Activated CD8-positive, alpha-beta memory T cell treated with anti-CD3 and anti-CD28 coated beads for 36 hours (primary cell): ENCODE data around the gene USP46. TPM values are rescaled to one million over a fixed set of nuclear protein-coding genes. Genes with fewer than 3 reads are reported as not detected.

ENCODE experiments used
- CTCF ChIA-PET: fragments of 350-600 bp; sonication (Branson Sonifier 250); formaldehyde crosslinking; loops from one replicate; lab custom pipeline; 2021; ENCODE audit warnings: antibody characterized with exemption; lab: Charles Lee
- POLR2A ChIA-PET: fragments of 350-600 bp; sonication (Branson Sonifier 250); formaldehyde crosslinking; loops from one replicate; lab custom pipeline; 2021; ENCODE audit warnings: antibody characterized with exemption; lab: Charles Lee
- total RNA-seq, 2 experiments: library from RNA; stranded (reverse); gene quantifications; one replicate each; pipeline ENCODE4 v1.2.3, GENCODE V29; 2021

USP46 gene
- total RNA-seq, 2 experiments from 2014 or later, result 12.4 to 13.3 TPM

- CTCF ChIA-PET, result no interaction called here
- POLR2A ChIA-PET, result no interaction called here
These were observed 30.1 kb downstream of the USP46 start for GRCh38 chr4:52628974-52629373.

GRCh38 chr4:52628543-52628942 lies 30.6 kb downstream of the USP46 start:
- ChIA-PET POLR2A (no interaction called here), CTCF (no interaction called here)

- ChIA-PET CTCF (no interaction called here), POLR2A (no interaction called here)
These were observed 31.2 kb downstream of the USP46 start for GRCh38 chr4:52627876-52628275.

- POLR2A ChIA-PET, result no interaction called here
- CTCF ChIA-PET, result no interaction called here
These were observed 33.9 kb downstream of the USP46 start for GRCh38 chr4:52625216-52625615.

- ChIA-PET CTCF (no interaction called here), POLR2A (no interaction called here)
These were observed 36.5 kb downstream of the USP46 start for GRCh38 chr4:52622564-52622963.

GRCh38 chr4:52621567-52621966 lies 37.5 kb downstream of the USP46 start:
- POLR2A ChIA-PET, result no interaction called here
- CTCF ChIA-PET, result no interaction called here

- CTCF ChIA-PET, result no interaction called here
These were observed 39.5 kb downstream of the USP46 start for GRCh38 chr4:52619591-52619931.

GRCh38 chr4:52618795-52619590 lies 40.1 kb downstream of the USP46 start:
- POLR2A ChIA-PET, result no interaction called here
- CTCF ChIA-PET, result no interaction called here

More at GRCh38 chr4:52619591-52619931, 39.5 kb downstream of the USP46 start:
- POLR2A ChIA-PET, result no interaction called here

- ChIA-PET POLR2A (no interaction called here), CTCF (interaction anchor here (1.7 kb wide), 1 partner anchor 72 kb away, joined by 4 read pairs; no protein-coding TSS in a partner anchor)
These were observed 41.6 kb downstream of the USP46 start for GRCh38 chr4:52617336-52618020.

GRCh38 chr4:52614241-52614640 lies 44.9 kb downstream of the USP46 start:
- CTCF ChIA-PET, result no interaction called here
- POLR2A ChIA-PET, result no interaction called here

GRCh38 chr4:52612341-52612740 lies 46.8 kb downstream of the USP46 start:
- CTCF ChIA-PET, result no interaction called here
- POLR2A ChIA-PET, result no interaction called here

- POLR2A ChIA-PET, result no interaction called here
- CTCF ChIA-PET, result no interaction called here
These were observed 48.0 kb downstream of the USP46 start for GRCh38 chr4:52611030-52611555.

GRCh38 chr4:52606726-52607125 lies 52.4 kb downstream of the USP46 start:
- ChIA-PET CTCF (no interaction called here), POLR2A (no interaction called here)

- POLR2A ChIA-PET, result no interaction called here
- CTCF ChIA-PET, result no interaction called here
These were observed 53.1 kb downstream of the USP46 start for GRCh38 chr4:52606040-52606439.

GRCh38 chr4:52604215-52604614 lies 54.9 kb downstream of the USP46 start:
- POLR2A ChIA-PET, result no interaction called here
- CTCF ChIA-PET, result no interaction called here

- CTCF ChIA-PET, result no interaction called here
- POLR2A ChIA-PET, result no interaction called here
These were observed 58.8 kb downstream of the USP46 start for GRCh38 chr4:52600275-52600674.

- CTCF ChIA-PET, result interaction anchor here (0.6 kb wide), 1 partner anchor 59 kb away, joined by 3 read pairs; no protein-coding TSS in a partner anchor
These were observed 64.1 kb downstream of the USP46 start for GRCh38 chr4:52595001-52595400.

GRCh38 chr4:52592287-52592686 lies 66.8 kb downstream of the USP46 start:
- CTCF ChIA-PET, result no interaction called here
- POLR2A ChIA-PET, result no interaction called here

More at GRCh38 chr4:52595001-52595400, 64.1 kb downstream of the USP46 start:
- POLR2A ChIA-PET, result no interaction called here

GRCh38 chr4:52588771-52589591 lies 70.1 kb downstream of the USP46 start:
- ChIA-PET POLR2A (no interaction called here), CTCF (interaction anchor here (1.0 to 1.4 kb wide), 2 partner anchors 69 to 73 kb away, joined by 3 to 5 read pairs; no protein-coding TSS in a partner anchor)

- ChIA-PET POLR2A (no interaction called here), CTCF (interaction anchor here (0.8 to 1.4 kb wide), 5 partner anchors 12 to 166 kb away, joined by 3 to 5 read pairs (median 3); no protein-coding TSS in a partner anchor)
These were observed 71.0 kb downstream of the USP46 start for GRCh38 chr4:52588097-52588496.
